SU-DHL-6 (cell line): ENCODE results near the gene MAP10.

Experiments
- CTCF ChIP-seq: fragments of 200-600 bp; sonication (generic); IDR thresholded peaks from one replicate; pipeline ENCODE4 v1.5.1; 2017; ENCODE audit warnings: antibody characterized with exemption, mild to moderate bottlenecking, low read length, moderate library complexity; ENCODE audit not compliant: insufficient read depth, poor library complexity, severe bottlenecking
- EZH2phosphoT487 ChIP-seq: fragments of 200-600 bp; sonication (generic), shearing (Covaris generic); conservative IDR thresholded peaks from 2 replicates; pipeline ENCODE4 v1.6.1; 2018; ENCODE audit warnings: mild to moderate bottlenecking, antibody characterized with exemption, low read length, moderate library complexity, mixed read lengths

DNA sequence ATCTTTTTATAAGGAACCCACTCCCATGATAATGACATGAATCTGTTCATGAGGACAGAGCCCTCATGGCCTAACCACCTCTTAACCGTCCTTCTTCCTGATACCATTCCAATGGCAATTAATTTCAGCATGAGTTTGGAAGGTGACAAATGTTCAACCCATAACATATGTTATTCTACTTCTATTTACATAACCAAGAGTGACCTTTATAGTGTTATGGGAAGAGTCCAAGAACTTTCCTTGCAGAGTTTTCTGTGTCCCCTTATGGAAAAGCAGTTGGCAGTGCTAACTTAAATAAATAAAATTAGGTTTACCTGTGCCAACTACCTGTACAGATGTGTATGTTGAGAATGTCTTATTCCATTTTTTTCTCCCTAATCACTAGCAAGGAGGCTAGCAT, 11.1 kb downstream of the MAP10 start:
- TF ChIP-seq CTCF (no peak), EZH2phosphoT487 (no peak)
